GM10248 (cell line): ENCODE results near the gene GTF2H3.
"Not testable (repeated sequence)": the region's sequence is repeated elsewhere in the genome, so short reads cannot be mapped to it uniquely, and the experiment has no call there.

Experiments
- CTCF ChIA-PET: fragments of 300-600 bp; sonication (Branson Sonifier 250); formaldehyde crosslinking; extraction: SDS; loops from one replicate; lab custom pipeline; 2021; ENCODE audit warnings: antibody characterized with exemption; lab: Yijun Ruan, JAX
- POLR2A ChIA-PET: fragments of 350-650 bp; sonication (Branson Sonifier 250); formaldehyde crosslinking; extraction: SDS; loops from one replicate; lab custom pipeline; 2020; ENCODE audit warnings: antibody characterized with exemption; lab: Yijun Ruan, JAX
- DNase-seq: peaks from one replicate; pipeline ENCODE4 v3.0.0; 2012; ENCODE audit errors: extremely low spot score
- TF ChIP-seq, protein P1 (sequence below): IDR thresholded peaks from 2 replicates; pipeline ENCODE4 v1.5.1; 2012; ENCODE audit warnings: mild to moderate bottlenecking, low read depth; ENCODE audit errors: extremely low read depth, missing control alignments, control extremely low read depth

GTF2H3 gene

DNA sequence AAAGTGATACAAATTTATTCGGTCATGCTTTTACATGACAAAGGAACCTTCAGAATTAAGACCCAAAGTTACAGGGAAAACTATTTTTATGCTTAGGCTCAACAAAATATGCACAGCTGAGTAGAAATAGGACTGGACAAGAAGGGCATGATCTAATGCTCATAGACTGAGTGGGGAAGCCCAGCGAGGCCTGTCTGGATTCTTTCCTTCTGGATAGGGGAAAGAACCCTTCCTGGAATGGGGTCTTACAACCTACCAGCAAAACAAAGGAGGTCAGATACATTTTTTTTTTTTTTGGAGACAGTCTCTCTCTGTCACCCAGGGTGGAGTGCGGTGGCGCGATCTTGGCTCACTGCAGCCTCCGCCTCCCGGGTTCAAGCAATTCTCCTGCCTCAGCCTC, 33.9 kb upstream of the GTF2H3 start:
- no peak for DNase-seq
- TF ChIP-seq, protein P1, sequence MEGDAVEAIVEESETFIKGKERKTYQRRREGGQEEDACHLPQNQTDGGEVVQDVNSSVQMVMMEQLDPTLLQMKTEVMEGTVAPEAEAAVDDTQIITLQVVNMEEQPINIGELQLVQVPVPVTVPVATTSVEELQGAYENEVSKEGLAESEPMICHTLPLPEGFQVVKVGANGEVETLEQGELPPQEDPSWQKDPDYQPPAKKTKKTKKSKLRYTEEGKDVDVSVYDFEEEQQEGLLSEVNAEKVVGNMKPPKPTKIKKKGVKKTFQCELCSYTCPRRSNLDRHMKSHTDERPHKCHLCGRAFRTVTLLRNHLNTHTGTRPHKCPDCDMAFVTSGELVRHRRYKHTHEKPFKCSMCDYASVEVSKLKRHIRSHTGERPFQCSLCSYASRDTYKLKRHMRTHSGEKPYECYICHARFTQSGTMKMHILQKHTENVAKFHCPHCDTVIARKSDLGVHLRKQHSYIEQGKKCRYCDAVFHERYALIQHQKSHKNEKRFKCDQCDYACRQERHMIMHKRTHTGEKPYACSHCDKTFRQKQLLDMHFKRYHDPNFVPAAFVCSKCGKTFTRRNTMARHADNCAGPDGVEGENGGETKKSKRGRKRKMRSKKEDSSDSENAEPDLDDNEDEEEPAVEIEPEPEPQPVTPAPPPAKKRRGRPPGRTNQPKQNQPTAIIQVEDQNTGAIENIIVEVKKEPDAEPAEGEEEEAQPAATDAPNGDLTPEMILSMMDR, result no peak
- ChIA-PET POLR2A (interaction anchor here (0.7 kb wide), 1 partner anchor 67 kb away, joined by 4 read pairs; no protein-coding TSS in a partner anchor), CTCF (interaction anchor here (1.1 kb wide), 1 partner anchor 8 kb away, joined by 4 read pairs; no protein-coding TSS in a partner anchor)

DNA sequence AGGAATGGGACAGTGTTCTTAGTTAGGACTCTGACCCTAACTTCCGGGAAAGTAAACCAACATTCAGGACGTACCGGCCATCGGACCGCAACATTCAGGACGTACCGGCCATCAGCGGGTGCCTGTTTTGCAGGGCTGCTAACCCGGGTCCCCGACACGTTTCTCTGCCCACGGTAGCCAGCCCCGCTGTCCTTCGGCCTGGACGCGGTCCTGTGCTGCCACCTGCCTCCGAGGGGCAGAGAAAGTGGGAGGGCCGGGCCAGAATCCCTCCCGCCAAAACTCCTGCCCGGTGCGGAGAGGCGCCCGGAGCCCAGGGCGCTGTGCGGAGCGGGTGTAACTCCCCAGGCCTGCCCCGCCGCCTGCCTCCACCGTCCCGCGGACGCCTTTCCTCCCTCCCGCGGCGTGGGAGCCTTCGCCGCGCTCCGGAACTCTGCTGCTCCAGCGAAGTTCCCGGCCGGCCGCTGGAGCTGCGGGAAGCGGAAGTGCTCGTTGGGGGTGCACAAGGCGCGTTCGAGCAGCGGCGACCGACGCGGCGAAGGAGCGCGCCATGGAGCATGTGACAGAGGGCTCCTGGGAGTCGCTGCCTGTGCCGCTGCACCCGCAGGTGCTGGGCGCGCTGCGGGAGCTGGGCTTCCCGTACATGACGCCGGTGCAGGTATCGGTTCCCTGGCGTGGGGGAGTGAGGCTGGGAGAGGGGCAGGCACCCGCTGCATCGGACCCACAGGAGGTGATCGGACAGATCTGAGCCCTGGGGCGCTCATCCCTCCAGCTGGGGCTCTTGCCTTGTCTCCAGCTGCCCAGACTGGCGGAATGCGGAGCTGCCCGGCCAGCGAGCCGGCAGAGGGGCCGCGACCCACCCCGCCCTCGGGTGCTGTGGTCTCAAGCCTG, 31.8 kb upstream of the GTF2H3 start, which contains the start of gene DDX55:
DDX55 (plus strand) TSS at position 498 of the 888 bp plus-strand sequence; CDS start at position 548, 50 bp downstream.
- TF ChIP-seq, protein P1, result peak; percentile 48
- DNase-seq, result peak; percentile 90
- ChIA-PET CTCF (interaction anchor here (0.6 to 1.4 kb wide), 8 partner anchors 12 to 558 kb away, joined by 3 to 6 read pairs (median 3); partner anchors contain the start of gene ATP6V0A2), POLR2A (interaction anchor here (1.1 kb wide), 1 partner anchor 160 kb away, joined by 3 read pairs; no protein-coding TSS in a partner anchor)

DNA sequence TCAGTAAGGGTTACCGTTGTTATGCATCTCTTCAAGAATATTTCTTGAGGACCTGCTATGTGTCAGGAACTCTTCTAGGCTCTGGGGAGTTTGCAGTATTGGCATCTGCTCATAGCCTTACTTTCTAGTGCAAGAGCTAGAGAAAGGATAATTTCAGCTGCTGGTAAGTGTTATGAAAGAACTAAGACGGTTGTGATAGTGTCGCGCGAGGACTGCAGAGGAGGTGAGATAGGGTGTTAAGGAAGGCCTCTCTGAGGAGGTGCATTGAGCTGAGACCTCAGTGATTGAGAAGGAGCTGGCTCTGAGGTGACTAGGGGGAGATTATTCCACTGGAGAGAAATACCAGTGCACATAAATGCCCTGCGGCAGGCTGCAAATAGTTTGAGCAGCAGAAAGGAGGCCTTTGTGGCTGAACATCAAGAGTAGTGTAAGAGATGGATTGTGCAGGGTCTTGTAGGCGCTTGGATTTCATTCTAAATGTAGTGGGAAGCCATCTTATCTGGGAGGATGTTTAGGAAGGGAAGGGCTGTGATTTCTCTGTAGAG, 30.9 kb upstream of the GTF2H3 start:
- TF ChIP-seq, protein P1, result no peak
- CTCF ChIA-PET, result interaction anchor here (0.9 to 1.4 kb wide), 6 partner anchors 13 to 559 kb away, joined by 3 to 6 read pairs (median 3); partner anchors contain the start of gene ATP6V0A2
- POLR2A ChIA-PET, result interaction anchor here (0.6 kb wide), 1 partner anchor 1325 kb away, joined by 3 read pairs; no protein-coding TSS in a partner anchor
- DNase-seq, result peak; percentile 34

DNA sequence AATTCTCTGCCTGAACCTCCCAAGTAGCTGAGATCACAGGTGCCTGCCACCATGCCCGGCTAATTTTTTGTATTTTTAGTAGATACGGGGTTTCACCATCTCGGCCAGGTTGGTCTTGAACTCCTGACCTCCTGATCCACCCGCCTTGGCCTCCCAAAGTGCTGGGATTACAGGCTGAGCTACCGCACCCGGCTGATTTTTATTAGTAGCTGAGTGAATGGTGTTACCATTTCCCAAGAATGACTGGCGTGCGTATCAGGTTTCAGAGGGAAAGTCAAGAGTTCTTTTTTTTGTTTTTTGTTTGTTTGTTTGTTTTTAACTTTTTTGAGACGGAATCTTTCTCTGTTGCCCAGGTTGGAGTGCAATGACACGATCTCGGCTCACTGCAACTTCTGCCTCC, 30.1 kb upstream of the GTF2H3 start:
- POLR2A ChIA-PET, result not testable (repeated sequence)

DNA sequence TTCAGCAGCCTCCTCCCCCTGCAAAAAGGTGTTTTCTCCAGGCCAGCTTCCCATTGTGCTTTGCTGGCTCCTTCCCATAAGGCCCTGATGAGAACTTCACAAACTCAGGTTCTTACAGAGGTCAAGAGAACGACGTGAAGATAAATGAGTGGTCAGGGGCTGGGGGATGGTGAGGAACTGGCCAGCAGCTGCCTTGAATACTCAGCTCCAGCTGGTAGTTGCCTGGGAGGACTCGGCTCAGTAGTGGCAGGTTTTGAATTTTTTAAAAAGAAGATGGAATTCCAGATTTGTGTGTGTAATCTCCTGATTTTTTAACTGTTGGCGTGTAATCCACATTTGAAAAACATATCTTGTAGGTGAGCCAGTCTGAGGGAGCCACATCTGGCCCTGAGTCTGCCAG, 25.9 kb upstream of the GTF2H3 start:
- POLR2A ChIA-PET, result no interaction called here
- TF ChIP-seq, protein P1, result no peak
- CTCF ChIA-PET, result interaction anchor here (1.8 kb wide), 1 partner anchor 11 kb away, joined by 7 read pairs; no protein-coding TSS in a partner anchor

More for the DNA sequence above, 30.1 kb upstream of the GTF2H3 start:
- not testable (repeated sequence) for DNase-seq
- CTCF ChIA-PET, result interaction anchor here (1.0 to 2.8 kb wide), 2 partner anchors 17 to 22 kb away, joined by 3 to 12 read pairs; no protein-coding TSS in a partner anchor

DNA sequence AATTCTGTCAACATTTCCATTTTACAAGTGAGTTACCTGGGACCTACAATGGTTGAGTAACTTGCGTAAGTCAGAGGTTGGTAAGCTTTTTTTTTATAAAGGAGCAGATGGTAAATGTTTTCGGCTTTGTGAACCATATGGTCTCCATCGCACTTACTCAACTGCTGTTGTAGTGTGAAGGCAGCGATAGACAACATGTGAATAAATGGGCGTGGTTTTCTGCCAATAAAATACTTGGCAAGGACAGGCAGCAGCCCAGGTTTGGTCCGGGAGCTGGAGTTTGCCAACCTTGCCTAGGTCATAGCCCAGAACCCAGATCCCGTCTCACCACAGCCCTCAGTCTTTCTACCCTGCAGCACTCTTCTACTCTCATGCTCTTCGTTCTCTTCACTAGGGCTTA, 25.4 kb upstream of the GTF2H3 start:
- TF ChIP-seq, protein P1, result no peak
- ChIA-PET CTCF (interaction anchor here (1.1 to 1.8 kb wide), 2 partner anchors 9 to 10 kb away, joined by 3 to 7 read pairs; no protein-coding TSS in a partner anchor), POLR2A (no interaction called here)
- DNase-seq, result no peak

More for the DNA sequence above, 25.9 kb upstream of the GTF2H3 start:
- no peak for DNase-seq
